ENCODE data around the gene NKIRAS1. TPM values are rescaled to one million over a fixed set of nuclear protein-coding genes. Genes with fewer than 3 reads are reported as not detected.
"Not testable (repeated sequence)": the region's sequence is repeated elsewhere in the genome, so short reads cannot be mapped to it uniquely, and the experiment has no call there.

The NKIRAS1 gene
- total RNA-seq, 6 experiments from 2014 or later: 7.0 to 14.2 (median 8.5) TPM

- intact Hi-C loops (cut with DNase I): no loop called here
- no peak for DNase-seq
- 25% methylated on average over 1 of the region's 1 CpG for WGBS (ENCODE audit: insufficient coverage, low coverage, low lambda C conversion rate, missing lambda C conversion rate)
- peak; percentile 40 to 56 (median 50) for ATAC-seq
- no peaks in the 10 kb centered on the region for H3K27me3 ChIP-seq
- no peak overlapping the region for H3K4me3 ChIP-seq
- no peak overlapping the region for H3K27ac ChIP-seq
- H3K9me3 ChIP-seq: no peaks in the 10 kb centered on the region
- TF ChIP-seq CTCF (IDR thresholded peaks at IDR 0.05): no peak
- TF ChIP-seq POLR2A (IDR thresholded peaks at IDR 0.05): no peak
- no peaks in the 10 kb centered on the region for H3K36me3 ChIP-seq
- H3K4me1 ChIP-seq: peaks cover 0 to 14% (median 4%) of the 10 kb centered on the region in 4 donors
Observed at GRCh38 chr3:23859012-23859743, 57.6 kb downstream of the NKIRAS1 start.

- intact Hi-C loops (cut with DNase I): no loop called here
- no peak for ATAC-seq
- Histone ChIP-seq H3K27ac (no peak overlapping the region), H3K27me3 (no peaks in the 10 kb centered on the region), H3K36me3 (no peaks in the 10 kb centered on the region), H3K4me3 (no peak overlapping the region), H3K4me1 (peaks cover 0 to 14% (median 4%) of the 10 kb centered on the region in 4 donors), H3K9me3 (no peaks in the 10 kb centered on the region)
- 48% methylated on average over 3 of the region's 3 CpGs for WGBS (ENCODE audit: insufficient coverage, low coverage, low lambda C conversion rate, missing lambda C conversion rate)
- no peak for DNase-seq
- TF ChIP-seq POLR2A (IDR thresholded peaks at IDR 0.05) (no peak), CTCF (IDR thresholded peaks at IDR 0.05) (no peak)
Observed at GRCh38 chr3:23856286-23856685, 60.5 kb downstream of the NKIRAS1 start.

GRCh38 chr3:23849462-23849861 is 67.3 kb downstream of the NKIRAS1 start:
- H3K4me1 ChIP-seq; H3K36me3 ChIP-seq; intact Hi-C loops (cut with DNase I); ATAC-seq; H3K27ac ChIP-seq; DNase-seq; H3K9me3 ChIP-seq; H3K27me3 ChIP-seq; H3K4me3 ChIP-seq: not testable (repeated sequence)
- 71% methylated on average over 2 of the region's 2 CpGs for WGBS (ENCODE audit: insufficient coverage, low coverage, low lambda C conversion rate, missing lambda C conversion rate)

- DNase-seq (no peak), ATAC-seq (peak in 1 of 4 donors; percentile 27)
- no peak overlapping the region for H3K4me3 ChIP-seq
- no peaks in the 10 kb centered on the region for H3K27me3 ChIP-seq
- TF ChIP-seq POLR2A (IDR thresholded peaks at IDR 0.05): no peak
- no peak for TF ChIP-seq CTCF (IDR thresholded peaks at IDR 0.05)
- 95% methylated on average over 5 of the region's 5 CpGs for WGBS (ENCODE audit: insufficient coverage, low coverage, low lambda C conversion rate, missing lambda C conversion rate)
- H3K27ac ChIP-seq: no peak overlapping the region
- intact Hi-C loops (cut with DNase I): no loop called here
- H3K36me3 ChIP-seq: no peaks in the 10 kb centered on the region
- no peaks in the 10 kb centered on the region for H3K4me1 ChIP-seq
- no peaks in the 10 kb centered on the region for H3K9me3 ChIP-seq
Observed at GRCh38 chr3:23845326-23846216, 71.2 kb downstream of the NKIRAS1 start.

- intact Hi-C loops (cut with DNase I): no loop called here
- no peak for ATAC-seq
- 91% methylated on average over 3 of the region's 3 CpGs for WGBS (ENCODE audit: insufficient coverage, low coverage, low lambda C conversion rate, missing lambda C conversion rate)
- no peaks in the 10 kb centered on the region for H3K9me3 ChIP-seq
- no peak for DNase-seq
- no peak overlapping the region for H3K4me3 ChIP-seq
- H3K27me3 ChIP-seq: no peaks in the 10 kb centered on the region
- TF ChIP-seq POLR2A (IDR thresholded peaks at IDR 0.05): no peak
- no peak for TF ChIP-seq CTCF (IDR thresholded peaks at IDR 0.05)
- no peak overlapping the region for H3K27ac ChIP-seq
- no peaks in the 10 kb centered on the region for H3K4me1 ChIP-seq
- no peaks in the 10 kb centered on the region for H3K36me3 ChIP-seq
Observed at GRCh38 chr3:23843869-23844268, 72.9 kb downstream of the NKIRAS1 start.
